Measurements from ENCODE around the gene P3H3.

DNA sequence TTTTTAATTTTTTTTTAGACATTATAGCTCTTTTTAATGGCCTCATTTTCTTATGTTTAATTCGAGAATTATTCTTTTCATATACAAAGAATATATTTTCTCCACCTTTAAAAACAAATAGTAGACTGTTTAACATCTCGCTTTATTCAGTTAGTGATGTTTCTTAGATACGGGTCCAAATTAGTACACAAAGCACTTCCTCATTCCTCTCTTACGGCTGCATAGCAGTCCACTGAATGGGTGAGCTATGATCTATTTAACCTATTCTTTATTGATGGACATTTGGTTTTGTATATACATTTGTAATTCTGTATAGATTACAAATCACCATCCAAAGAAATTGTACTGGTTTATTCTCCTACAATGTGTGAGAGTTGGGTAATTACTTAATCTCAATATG, 14.8 kb upstream of the P3H3 start:
- TF ChIP-seq, protein P1, sequence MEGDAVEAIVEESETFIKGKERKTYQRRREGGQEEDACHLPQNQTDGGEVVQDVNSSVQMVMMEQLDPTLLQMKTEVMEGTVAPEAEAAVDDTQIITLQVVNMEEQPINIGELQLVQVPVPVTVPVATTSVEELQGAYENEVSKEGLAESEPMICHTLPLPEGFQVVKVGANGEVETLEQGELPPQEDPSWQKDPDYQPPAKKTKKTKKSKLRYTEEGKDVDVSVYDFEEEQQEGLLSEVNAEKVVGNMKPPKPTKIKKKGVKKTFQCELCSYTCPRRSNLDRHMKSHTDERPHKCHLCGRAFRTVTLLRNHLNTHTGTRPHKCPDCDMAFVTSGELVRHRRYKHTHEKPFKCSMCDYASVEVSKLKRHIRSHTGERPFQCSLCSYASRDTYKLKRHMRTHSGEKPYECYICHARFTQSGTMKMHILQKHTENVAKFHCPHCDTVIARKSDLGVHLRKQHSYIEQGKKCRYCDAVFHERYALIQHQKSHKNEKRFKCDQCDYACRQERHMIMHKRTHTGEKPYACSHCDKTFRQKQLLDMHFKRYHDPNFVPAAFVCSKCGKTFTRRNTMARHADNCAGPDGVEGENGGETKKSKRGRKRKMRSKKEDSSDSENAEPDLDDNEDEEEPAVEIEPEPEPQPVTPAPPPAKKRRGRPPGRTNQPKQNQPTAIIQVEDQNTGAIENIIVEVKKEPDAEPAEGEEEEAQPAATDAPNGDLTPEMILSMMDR (conservative IDR thresholded peaks at IDR 0.05 in 1 of 2, IDR thresholded peaks at IDR 0.05 in 1 of 2; ENCODE audit: extremely low read depth in 1 of 2, insufficient read depth in 1 of 2, low read depth in 1 of 2, low read length in 2 of 2), result no peak
- TF ChIP-seq EZH2 (IDR thresholded peaks at IDR 0.05; ENCODE audit: borderline replicate concordance, low read length), result no peak
